Panc1 (cell line): Measurements from ENCODE around the gene ATP9A. TPM values are rescaled to one million over a fixed set of nuclear protein-coding genes. Genes with fewer than 3 reads are reported as not detected.

Experiments
- ATAC-seq: fragments of 200-7000 bp; cut with Tn5 transposase; 2 replicates; pipeline ENCODE4 v1.9.1; 2020; ENCODE audit warnings: mild to moderate bottlenecking, moderate library complexity
- BruUV-seq: library from RNA; stranded (reverse); fragments of 400-500 nt; replicated peaks from 2 replicates; lab custom pipeline; 2021; lab: Mats Ljungman, UMichigan
- CTCF ChIA-PET: fragments of 300-600 bp; sonication (Branson Sonifier 250); formaldehyde crosslinking; loops from one replicate; lab custom pipeline; 2022; ENCODE audit warnings: antibody characterized with exemption; lab: Charles Lee
- POLR2A ChIA-PET: fragments of 300-600 bp; sonication (Branson Sonifier 250); formaldehyde crosslinking; loops from one replicate; lab custom pipeline; 2022; ENCODE audit warnings: antibody characterized with exemption; lab: Charles Lee
- DNase-seq: peaks from one replicate; pipeline ENCODE4 v3.0.0-alpha.2; 2010; ENCODE audit warnings: low read depth, low spot score
- H3K27ac ChIP-seq: 2 replicates; pipeline ENCODE4 v1.5.1; 2011; ENCODE audit warnings: mild to moderate bottlenecking, low read length, inconsistent platforms
- H3K27me3 ChIP-seq: fragments of 200-500 bp; sonication (Bioruptor generic); 2 replicates; pipeline ENCODE4 v1.6.0; 2014; ENCODE audit warnings: low read length, inconsistent platforms; ENCODE audit not compliant: control insufficient read depth, insufficient read depth
- H3K36me3 ChIP-seq: fragments of 200-500 bp; sonication (Bioruptor generic); 2 replicates; pipeline ENCODE4 v1.5.1; 2014; ENCODE audit warnings: inconsistent platforms, mild to moderate bottlenecking, low read length, moderate library complexity; ENCODE audit not compliant: control insufficient read depth, insufficient read depth
- H3K4me1 ChIP-seq: 2 replicates; pipeline ENCODE4 v1.5.1; 2011; ENCODE audit warnings: inconsistent platforms, mild to moderate bottlenecking, low read length, moderate library complexity; ENCODE audit not compliant: control insufficient read depth, insufficient read depth
- H3K4me3 ChIP-seq, 2 experiments: 2 replicates each; pipeline ENCODE4 v1.5.1; 2011 to 2012; ENCODE audit warnings: low read depth in 2 of 2, low read length in 2 of 2, mild to moderate bottlenecking in 2 of 2, inconsistent platforms in 1 of 2, moderate library complexity in 1 of 2
- H3K9me3 ChIP-seq: fragments of 200-500 bp; sonication (Bioruptor generic); 2 replicates; pipeline ENCODE4 v1.5.1; 2014; ENCODE audit warnings: low read depth, mild to moderate bottlenecking, inconsistent platforms, low read length, moderate library complexity; ENCODE audit not compliant: control insufficient read depth, insufficient read depth
- CTCF ChIP-seq: fragments of 450-650 bp; IDR thresholded peaks from 2 replicates; pipeline ENCODE4 v1.5.1; 2017; ENCODE audit warnings: mild to moderate bottlenecking
- POLR2AphosphoS5 ChIP-seq: IDR thresholded peaks from 2 replicates; pipeline ENCODE4 v1.6.1; 2012; ENCODE audit warnings: mild to moderate bottlenecking, low read depth, low read length, moderate library complexity
- REST ChIP-seq, 2 experiments: IDR thresholded peaks; 2 replicates each; pipeline ENCODE4 v1.6.1; 2011 to 2012; ENCODE audit warnings: low read depth in 2 of 2, control low read depth in 1 of 2, low read length in 1 of 2, mild to moderate bottlenecking in 1 of 2, moderate library complexity in 1 of 2; ENCODE audit not compliant: insufficient read depth in 1 of 2
- SIN3A ChIP-seq: IDR thresholded peaks from 2 replicates; pipeline ENCODE4 v1.6.1; 2012; ENCODE audit warnings: low read depth, mild to moderate bottlenecking, low read length, moderate library complexity, borderline replicate concordance; ENCODE audit not compliant: insufficient read depth
- TCF7L2 ChIP-seq: IDR thresholded peaks from 2 replicates; pipeline ENCODE4 v1.6.1; 2011; ENCODE audit warnings: mild to moderate bottlenecking, low read depth, low read length, inconsistent platforms
- in situ Hi-C: cut with HindIII; loops from 2 replicates; pipeline ENCODE4 v1.10.0; 2016; ENCODE audit warnings: low sequenced_read_pairs, low pct_unique_long_range_greater_than_20kb
- intact Hi-C: fragments of 100-400 bp; cut with micrococcal nuclease; formaldehyde crosslinking; loops from one replicate; pipeline ENCODE4 v1.10.0; 2022; ENCODE audit not compliant: unreplicated experiment
- total RNA-seq: library from RNA; stranded (reverse); gene quantifications from one replicate; pipeline ENCODE4 v1.2.1, GENCODE V29; 2021; ENCODE audit not compliant: unreplicated experiment

Gene ATP9A
- total RNA-seq, 1 experiment from 2014 or later = 8.7 TPM

- Histone ChIP-seq H3K36me3 (no peaks in the 10 kb centered on the region), H3K27ac (peak overlapping the region; percentile 27; the same call in 1 of the 2 replicates), H3K4me3 (no peak overlapping the region), H3K9me3 (no peaks in the 10 kb centered on the region), H3K27me3 (no peaks in the 10 kb centered on the region), H3K4me1 (peaks cover 6% of the 10 kb centered on the region)
- ChIA-PET CTCF (no interaction called here), POLR2A (no interaction called here)
- in situ Hi-C loops (no loop called here), intact Hi-C loops (no loop called here)
- ATAC-seq (no peak), DNase-seq (no peak)
- TF ChIP-seq CTCF (no peak), POLR2AphosphoS5 (no peak)
- BruUV-seq = no TSS peak
These were observed 127.4 kb downstream of the ATP9A start for GRCh38 chr20:51640743-51641142.

- in situ Hi-C loops = no loop called here
- peak; percentile 91 for ATAC-seq
These were observed 128.9 kb downstream of the ATP9A start for GRCh38 chr20:51639206-51639832.

More at GRCh38 chr20:51639206-51639832, 128.9 kb downstream of the ATP9A start:
- CTCF ChIA-PET = interaction anchor here (0.6 kb wide), 1 partner anchor 499 kb away, joined by 3 read pairs; no protein-coding TSS in a partner anchor
- Histone ChIP-seq H3K4me3 (no peak overlapping the region; a peak in 1 of 4 replicates), H3K27me3 (no peaks in the 10 kb centered on the region), H3K27ac (no peak overlapping the region; the same call in 1 of the 2 replicates), H3K4me1 (peaks cover 4% of the 10 kb centered on the region; the same call in 1 of the 2 replicates), H3K9me3 (no peaks in the 10 kb centered on the region), H3K36me3 (no peaks in the 10 kb centered on the region)
- intact Hi-C loops = loop anchor here (1.0 to 5.0 kb wide), 2 partner anchors 328 to 444 kb away; no protein-coding TSS in a partner anchor
- no peak for TF ChIP-seq SIN3A
- peak; percentile 93 for TF ChIP-seq CTCF
- TF ChIP-seq REST (IDR thresholded peaks at IDR 0.05; ENCODE audit: insufficient read depth in 1 of 2, low read depth in 2 of 2, low read length in 1 of 2) = 0 out of 4 replicates have a peak, but pooled peaks of 1 of the 2 experiments have one; percentile 25
- TF ChIP-seq TCF7L2 = no peak
- no TSS peak for BruUV-seq
- no peak for DNase-seq
- POLR2A ChIA-PET = no interaction called here
